PC-9 (cell line): ENCODE results near the gene OPRM1. TPM values are rescaled to one million over a fixed set of nuclear protein-coding genes. Genes with fewer than 3 reads are reported as not detected.

Source experiments
- BruUV-seq: library from RNA; stranded (reverse); fragments of 400-500 nt; replicated peaks from 2 replicates; lab custom pipeline; 2021; lab: Mats Ljungman, UMichigan
- CTCF ChIA-PET: fragments of 300-600 bp; sonication (Branson Sonifier 250); formaldehyde crosslinking; loops from one replicate; lab custom pipeline; 2022; ENCODE audit warnings: antibody characterized with exemption; lab: Charles Lee
- POLR2A ChIA-PET: fragments of 300-600 bp; sonication (Branson Sonifier 250); formaldehyde crosslinking; loops from one replicate; lab custom pipeline; 2022; ENCODE audit warnings: antibody characterized with exemption; ENCODE audit not compliant: unreplicated experiment; lab: Charles Lee
- DNase-seq, 2 experiments: peaks; one replicate each; pipeline versions ENCODE4 v3.0.0 to v3.0.0-alpha.2; 2015 to 2022; ENCODE audit warnings: mixed read lengths in 1 of 2
- H2AFZ ChIP-seq: fragments of 200-600 bp; sonication (generic); 2 replicates; pipeline ENCODE4 v1.8.1; 2017; ENCODE audit warnings: antibody characterized with exemption
- H3F3A ChIP-seq: fragments of 200-600 bp; sonication (generic); 2 replicates; pipeline ENCODE4 v1.8.1; 2017; ENCODE audit warnings: antibody characterized with exemption, mild to moderate bottlenecking, low read depth; ENCODE audit not compliant: insufficient read depth
- H3K27ac ChIP-seq: fragments of 200-600 bp; sonication (generic); 2 replicates; pipeline ENCODE4 v1.6.1; 2016; ENCODE audit warnings: mixed run types
- H3K27me3 ChIP-seq: fragments of 200-600 bp; sonication (generic); 2 replicates; pipeline ENCODE4 v1.6.1; 2016; ENCODE audit warnings: low read depth, mixed run types; ENCODE audit not compliant: insufficient read depth
- H3K36me3 ChIP-seq: fragments of 200-600 bp; sonication (generic); 2 replicates; pipeline ENCODE4 v1.6.1; 2016; ENCODE audit warnings: low read depth, mixed run types
- H3K4me1 ChIP-seq: fragments of 200-600 bp; sonication (generic); replicated peaks from 2 replicates; pipeline ENCODE4 v1.6.1; 2016; ENCODE audit warnings: mixed run types; ENCODE audit not compliant: insufficient read depth
- H3K4me2 ChIP-seq: fragments of 200-600 bp; sonication (generic); 2 replicates; pipeline ENCODE4 v1.6.1; 2017; ENCODE audit warnings: mixed run types
- H3K4me3 ChIP-seq: fragments of 200-600 bp; sonication (generic); 2 replicates; pipeline ENCODE4 v1.6.1; 2016; ENCODE audit warnings: mixed run types
- H3K79me2 ChIP-seq: fragments of 200-600 bp; sonication (generic); 2 replicates; pipeline ENCODE4 v1.6.1; 2017; ENCODE audit warnings: low read depth, mixed run types
- H3K9me2 ChIP-seq: fragments of 200-600 bp; sonication (generic); 2 replicates; pipeline ENCODE4 v1.8.1; 2017; ENCODE audit warnings: mild to moderate bottlenecking; ENCODE audit not compliant: insufficient read depth
- H3K9me3 ChIP-seq: fragments of 200-600 bp; sonication (generic); 2 replicates; pipeline ENCODE4 v1.8.1; 2016; ENCODE audit warnings: low read depth; ENCODE audit not compliant: insufficient read depth
- H4K20me1 ChIP-seq: fragments of 200-600 bp; sonication (generic); 2 replicates; pipeline ENCODE4 v1.8.1; 2017; ENCODE audit not compliant: insufficient read depth
- EZH2 ChIP-seq: fragments of 200-600 bp; sonication (generic); IDR thresholded peaks from 2 replicates; pipeline ENCODE4 v1.8.0; 2017; ENCODE audit warnings: antibody characterized with exemption, low read depth
- intact Hi-C: fragments of 100-400 bp; cut with micrococcal nuclease; formaldehyde crosslinking; loops from one replicate; pipeline ENCODE4 v1.10.0; 2022; ENCODE audit not compliant: unreplicated experiment
- total RNA-seq: library from RNA; stranded (reverse); gene quantifications from 2 replicates; pipeline ENCODE4 v1.2.3, GENCODE V29; 2021
- TF ChIP-seq, protein P1 (sequence below): fragments of 200-600 bp; sonication (generic); conservative IDR thresholded peaks from 2 replicates; pipeline ENCODE4 v1.6.1; 2017; ENCODE audit warnings: mixed run types, antibody characterized with exemption, mild to moderate bottlenecking, moderate library complexity

The OPRM1 gene
- total RNA-seq, 1 experiment from 2014 or later: not detected

DNA sequence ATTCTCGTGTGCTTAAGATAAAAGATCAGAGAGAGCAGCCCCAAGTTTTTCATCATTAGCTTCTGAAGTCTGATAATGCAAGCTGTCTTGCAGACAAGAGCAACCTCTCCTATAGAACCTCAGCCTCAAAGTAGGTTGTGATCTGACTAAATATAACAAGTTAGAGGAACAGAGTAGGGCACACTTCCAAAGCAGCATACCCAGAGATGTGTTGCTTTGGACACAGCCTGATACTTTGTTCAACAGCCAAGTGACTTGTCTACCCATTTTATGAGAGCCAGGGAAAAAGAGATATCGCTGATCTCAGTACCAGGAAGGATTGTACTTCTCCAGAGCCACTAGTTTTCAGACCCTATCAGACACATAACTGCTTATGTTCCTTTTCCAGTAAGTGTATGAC lies 44.2 kb upstream of the OPRM1 start:
- no TSS peak for BruUV-seq
- no peaks in the 10 kb centered on the region for H3F3A ChIP-seq
- no peaks in the 10 kb centered on the region for H3K4me1 ChIP-seq
- ChIA-PET CTCF (no interaction called here), POLR2A (no interaction called here)
- H3K9me2 ChIP-seq: no peaks in the 10 kb centered on the region
- no peak overlapping the region for H3K4me2 ChIP-seq
- intact Hi-C loops: no loop called here
- no peaks in the 10 kb centered on the region for H3K27me3 ChIP-seq
- H3K79me2 ChIP-seq: no peaks in the 10 kb centered on the region
- H2AFZ ChIP-seq: no peak overlapping the region
- H3K4me3 ChIP-seq: no peak overlapping the region
- H4K20me1 ChIP-seq: no peaks in the 10 kb centered on the region
- no peaks in the 10 kb centered on the region for H3K36me3 ChIP-seq
- no peak for DNase-seq
- H3K9me3 ChIP-seq: no peaks in the 10 kb centered on the region
- H3K27ac ChIP-seq: no peak overlapping the region
- no peak for TF ChIP-seq EZH2
- TF ChIP-seq, protein P1, sequence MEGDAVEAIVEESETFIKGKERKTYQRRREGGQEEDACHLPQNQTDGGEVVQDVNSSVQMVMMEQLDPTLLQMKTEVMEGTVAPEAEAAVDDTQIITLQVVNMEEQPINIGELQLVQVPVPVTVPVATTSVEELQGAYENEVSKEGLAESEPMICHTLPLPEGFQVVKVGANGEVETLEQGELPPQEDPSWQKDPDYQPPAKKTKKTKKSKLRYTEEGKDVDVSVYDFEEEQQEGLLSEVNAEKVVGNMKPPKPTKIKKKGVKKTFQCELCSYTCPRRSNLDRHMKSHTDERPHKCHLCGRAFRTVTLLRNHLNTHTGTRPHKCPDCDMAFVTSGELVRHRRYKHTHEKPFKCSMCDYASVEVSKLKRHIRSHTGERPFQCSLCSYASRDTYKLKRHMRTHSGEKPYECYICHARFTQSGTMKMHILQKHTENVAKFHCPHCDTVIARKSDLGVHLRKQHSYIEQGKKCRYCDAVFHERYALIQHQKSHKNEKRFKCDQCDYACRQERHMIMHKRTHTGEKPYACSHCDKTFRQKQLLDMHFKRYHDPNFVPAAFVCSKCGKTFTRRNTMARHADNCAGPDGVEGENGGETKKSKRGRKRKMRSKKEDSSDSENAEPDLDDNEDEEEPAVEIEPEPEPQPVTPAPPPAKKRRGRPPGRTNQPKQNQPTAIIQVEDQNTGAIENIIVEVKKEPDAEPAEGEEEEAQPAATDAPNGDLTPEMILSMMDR: no peak

DNA sequence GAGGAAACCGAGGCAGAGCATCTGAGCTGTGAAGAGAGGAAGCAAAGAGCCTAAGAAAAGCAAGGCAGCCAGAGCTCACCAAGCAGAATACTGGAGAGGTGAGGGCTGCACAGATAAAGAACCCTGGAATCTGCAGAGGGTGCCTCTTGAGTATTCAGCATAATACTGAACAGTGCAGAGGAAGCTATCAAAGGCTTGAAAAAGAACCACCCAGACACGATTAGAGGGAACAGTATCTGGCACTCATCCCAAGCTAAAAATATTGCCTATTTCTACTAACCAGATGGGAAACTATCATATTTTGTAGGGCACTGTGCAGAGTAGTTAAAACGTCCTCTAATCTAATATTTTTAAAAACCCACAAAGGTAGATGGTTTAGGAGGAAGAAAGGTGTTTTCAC lies 41.8 kb upstream of the OPRM1 start:
- Histone ChIP-seq H3K27ac (no peak overlapping the region), H3F3A (no peaks in the 10 kb centered on the region), H3K4me3 (no peak overlapping the region), H3K79me2 (no peaks in the 10 kb centered on the region), H3K4me2 (no peak overlapping the region), H2AFZ (no peak overlapping the region), H3K9me3 (no peaks in the 10 kb centered on the region), H3K27me3 (no peaks in the 10 kb centered on the region), H3K9me2 (no peaks in the 10 kb centered on the region), H3K4me1 (no peaks in the 10 kb centered on the region), H4K20me1 (no peaks in the 10 kb centered on the region), H3K36me3 (no peaks in the 10 kb centered on the region)
- ChIA-PET CTCF (no interaction called here), POLR2A (no interaction called here)
- no peak for DNase-seq
- TF ChIP-seq, protein P1: no peak
- TF ChIP-seq EZH2: no peak
- intact Hi-C loops: no loop called here
- no TSS peak for BruUV-seq

DNA sequence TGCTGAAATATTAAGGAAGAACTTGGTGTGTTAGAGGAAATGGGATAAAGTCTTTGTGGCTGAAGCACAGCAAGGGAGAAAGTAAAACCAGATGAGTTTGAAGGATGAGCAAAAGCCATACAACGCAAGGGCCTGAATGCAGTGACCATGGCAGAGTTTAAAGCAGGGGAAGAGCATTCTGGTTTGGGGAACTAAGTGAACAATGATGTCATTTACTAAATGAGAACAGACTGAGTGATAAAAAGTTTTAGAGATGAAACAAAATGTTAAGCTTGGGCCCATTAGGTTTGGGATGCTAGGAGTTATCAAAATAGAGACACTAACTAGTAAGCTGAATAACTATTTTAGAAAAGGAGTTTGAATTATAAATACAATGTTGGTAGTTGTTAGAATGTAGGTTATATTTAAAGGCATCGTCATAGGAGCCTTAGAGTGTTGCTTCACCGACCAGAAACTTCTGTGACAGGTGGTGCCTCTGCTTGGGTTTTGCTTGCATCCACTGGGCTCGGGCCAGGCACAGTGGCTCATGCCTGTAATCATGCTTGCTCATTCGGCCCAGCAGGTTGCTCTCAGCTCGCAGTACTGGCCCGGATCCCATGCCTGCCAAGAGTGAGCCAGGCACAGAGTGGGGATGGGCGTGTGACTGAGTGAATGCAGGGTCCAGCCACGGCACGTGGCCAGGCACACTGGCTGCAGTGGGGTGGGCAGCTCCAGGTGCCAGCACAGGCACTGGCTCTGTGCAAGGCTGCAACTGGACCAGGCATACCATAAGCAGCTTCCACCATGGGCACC lies 37.4 kb upstream of the OPRM1 start:
- Histone ChIP-seq H3K4me1 (no peaks in the 10 kb centered on the region), H3K4me3 (no peak overlapping the region), H3K27me3 (no peaks in the 10 kb centered on the region), H2AFZ (no peak overlapping the region), H4K20me1 (no peaks in the 10 kb centered on the region), H3K79me2 (no peaks in the 10 kb centered on the region), H3K27ac (no peak overlapping the region), H3K4me2 (no peak overlapping the region), H3F3A (no peaks in the 10 kb centered on the region), H3K9me2 (no peaks in the 10 kb centered on the region), H3K36me3 (no peaks in the 10 kb centered on the region), H3K9me3 (no peaks in the 10 kb centered on the region)
- DNase-seq: no peak
- POLR2A ChIA-PET: no interaction called here
- intact Hi-C loops: no loop called here
- CTCF ChIA-PET: no interaction called here
- BruUV-seq: no TSS peak
- TF ChIP-seq EZH2: no peak
- TF ChIP-seq, protein P1: no peak
